A673 (cell line): ENCODE data around the gene CDH4.

Experiments used
- CTCF ChIP-seq: fragments of 300-800, 200-600 bp; sonication (generic); conservative IDR thresholded peaks from 2 replicates; pipeline ENCODE4 v1.5.1; 2017; ENCODE audit warnings: low read depth, mild to moderate bottlenecking, antibody characterized with exemption, low read length, moderate library complexity, mixed read lengths
- EZH2 ChIP-seq: fragments of 200-600 bp; sonication (generic); IDR thresholded peaks from 2 replicates; pipeline ENCODE4 v1.6.1; 2017; ENCODE audit warnings: borderline replicate concordance, low read depth, mild to moderate bottlenecking, mixed read lengths, antibody characterized with exemption, low read length; ENCODE audit not compliant: poor library complexity, severe bottlenecking

GRCh38 chr20:61433176-61433575, 181.1 kb downstream of the CDH4 start:
- TF ChIP-seq CTCF (no peak), EZH2 (no peak)
